ENCODE results near the gene NUDT3. TPM values are rescaled to one million over a fixed set of nuclear protein-coding genes. Genes with fewer than 3 reads are reported as not detected.

The NUDT3 gene
- total and polyA plus RNA-seq, 9 of the 15 experiments (the other 6 are each of a cell fraction or from before 2014, with no cell fraction given), result 5.4 to 81.2 (median 56.4) TPM

DNA sequence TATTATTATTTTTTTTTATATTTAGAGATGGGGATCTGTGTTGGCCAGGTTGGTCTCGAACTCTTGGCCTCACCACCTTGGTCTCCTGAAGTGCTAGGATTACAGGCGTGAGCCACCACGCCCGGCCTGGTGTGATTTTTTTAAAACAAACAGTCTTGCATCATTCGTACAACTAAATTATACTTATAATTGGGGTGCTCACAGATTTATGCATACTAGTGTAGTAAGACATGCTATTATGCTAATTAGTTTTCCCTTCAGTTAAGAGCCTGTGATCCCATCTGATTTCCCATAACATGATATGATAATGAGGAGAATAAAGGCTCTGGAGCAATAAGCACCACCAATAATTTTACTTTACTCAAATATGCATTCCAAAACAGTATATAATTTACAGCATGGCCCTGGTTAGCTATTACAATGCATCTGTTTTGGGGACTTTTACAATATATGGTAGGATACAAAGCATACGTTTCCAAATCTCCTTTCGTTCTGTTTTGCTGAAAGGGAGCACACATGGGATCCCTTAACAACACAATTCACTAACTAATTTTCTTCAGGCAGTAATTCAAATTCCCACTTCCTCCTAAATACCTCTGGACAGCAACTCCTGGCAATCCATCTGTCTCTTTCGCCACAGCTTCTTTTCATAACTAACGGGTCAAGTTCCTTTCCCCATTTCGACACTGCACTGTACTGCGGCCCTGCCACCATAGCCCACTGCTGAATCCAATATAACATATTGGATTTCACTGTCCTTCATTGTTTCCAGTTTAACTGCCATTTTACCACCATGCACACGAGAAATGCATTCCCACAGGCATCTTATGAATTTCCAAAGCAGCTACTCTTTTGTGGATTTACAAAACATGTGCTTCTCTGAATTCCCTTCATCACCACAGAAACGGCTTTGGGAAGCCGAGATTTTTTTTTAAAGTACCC lies 1.7 kb downstream of the NUDT3 start (continued):
- TF ChIP-seq UBTF (IDR thresholded peaks at IDR 0.05; ENCODE audit: borderline replicate concordance in 1 of 2, low read depth in 2 of 2, low read length in 2 of 2), result no peak; a peak in 1 of 4 replicates
- TF ChIP-seq SMARCE1 (IDR thresholded peaks at IDR 0.05), result no peak
- TF ChIP-seq, protein P1, sequence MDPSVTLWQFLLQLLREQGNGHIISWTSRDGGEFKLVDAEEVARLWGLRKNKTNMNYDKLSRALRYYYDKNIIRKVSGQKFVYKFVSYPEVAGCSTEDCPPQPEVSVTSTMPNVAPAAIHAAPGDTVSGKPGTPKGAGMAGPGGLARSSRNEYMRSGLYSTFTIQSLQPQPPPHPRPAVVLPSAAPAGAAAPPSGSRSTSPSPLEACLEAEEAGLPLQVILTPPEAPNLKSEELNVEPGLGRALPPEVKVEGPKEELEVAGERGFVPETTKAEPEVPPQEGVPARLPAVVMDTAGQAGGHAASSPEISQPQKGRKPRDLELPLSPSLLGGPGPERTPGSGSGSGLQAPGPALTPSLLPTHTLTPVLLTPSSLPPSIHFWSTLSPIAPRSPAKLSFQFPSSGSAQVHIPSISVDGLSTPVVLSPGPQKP (CRISPR knock-in tag; IDR thresholded peaks at IDR 0.05), result no peak
- no peak for TF ChIP-seq FOXJ3 (CRISPR knock-in tag; IDR thresholded peaks at IDR 0.05)
- TF ChIP-seq CHD4 (IDR thresholded peaks at IDR 0.05; ENCODE audit: insufficient read depth, insufficient replicate concordance, low read depth, low read length, poor library complexity, severe bottlenecking), result no peak
- no peak for TF ChIP-seq KDM5B (IDR thresholded peaks at IDR 0.05; ENCODE audit: insufficient replicate concordance, low read depth, low read length)
- TF ChIP-seq NCOA1 (IDR thresholded peaks at IDR 0.05; ENCODE audit: low read depth), result no peak
- TF ChIP-seq JUN (IDR thresholded peaks at IDR 0.05; ENCODE audit: borderline replicate concordance, low read depth, low read length), result no peak
- no peak for TF ChIP-seq JUN (CRISPR knock-in tag; IDR thresholded peaks at IDR 0.05; ENCODE audit: borderline replicate concordance)
- TF ChIP-seq GTF3C2 (IDR thresholded peaks at IDR 0.05; ENCODE audit: borderline replicate concordance, extremely low read depth, insufficient read length), result peak; percentile 63
- no peak for TF ChIP-seq CSDE1 (IDR thresholded peaks at IDR 0.05)
- no peak for TF ChIP-seq SRSF3 (IDR thresholded peaks at IDR 0.05; ENCODE audit: insufficient read depth, low read length)
- no peak for TF ChIP-seq ZEB2 (IDR thresholded peaks at IDR 0.05)
- TF ChIP-seq HNRNPUL1 (IDR thresholded peaks at IDR 0.05; ENCODE audit: low read length), result 0 out of 2 replicates have a peak, but pooled peaks have one; percentile 62
- TF ChIP-seq SUPT5H (IDR thresholded peaks at IDR 0.05), result no peak
- no peak for TF ChIP-seq ZNF780A (CRISPR knock-in tag; IDR thresholded peaks at IDR 0.05)
- TF ChIP-seq ZNF165 (CRISPR knock-in tag; IDR thresholded peaks at IDR 0.05; ENCODE audit: borderline replicate concordance), result no peak
- no peak for TF ChIP-seq ELF1 (tag; IDR thresholded peaks at IDR 0.05)
- peak; percentile 49; the same call in 1 of the 2 replicates for TF ChIP-seq ZSCAN32 (CRISPR knock-in tag; IDR thresholded peaks at IDR 0.05)
- TF ChIP-seq, protein P2, sequence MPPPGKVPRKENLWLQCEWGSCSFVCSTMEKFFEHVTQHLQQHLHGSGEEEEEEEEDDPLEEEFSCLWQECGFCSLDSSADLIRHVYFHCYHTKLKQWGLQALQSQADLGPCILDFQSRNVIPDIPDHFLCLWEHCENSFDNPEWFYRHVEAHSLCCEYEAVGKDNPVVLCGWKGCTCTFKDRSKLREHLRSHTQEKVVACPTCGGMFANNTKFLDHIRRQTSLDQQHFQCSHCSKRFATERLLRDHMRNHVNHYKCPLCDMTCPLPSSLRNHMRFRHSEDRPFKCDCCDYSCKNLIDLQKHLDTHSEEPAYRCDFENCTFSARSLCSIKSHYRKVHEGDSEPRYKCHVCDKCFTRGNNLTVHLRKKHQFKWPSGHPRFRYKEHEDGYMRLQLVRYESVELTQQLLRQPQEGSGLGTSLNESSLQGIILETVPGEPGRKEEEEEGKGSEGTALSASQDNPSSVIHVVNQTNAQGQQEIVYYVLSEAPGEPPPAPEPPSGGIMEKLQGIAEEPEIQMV (tag; conservative IDR thresholded peaks at IDR 0.05; ENCODE audit: low read depth), result no peak
